Upper lobe of left lung (tissue), 4 donors: ENCODE measurements around the gene GALM.

Experiments
- POLR2A ChIP-seq, 4 donors: fragments of 450-650 bp; IDR thresholded peaks; one replicate each; pipeline ENCODE4 v1.5.1; 2016 to 2017; ENCODE audit warnings: antibody characterized with exemption in 4 of 4, mild to moderate bottlenecking in 2 of 4
- TF ChIP-seq, protein P1 (sequence below), 6 experiments: fragments of 450-650 bp in 4 of 6; fragments of 200-600 bp in 2 of 6; sonication (generic) in 2 of 6; IDR thresholded peaks; one replicate each; pipeline ENCODE4 v1.5.1; 2016 to 2019; ENCODE audit warnings: antibody characterized with exemption in 6 of 6

DNA sequence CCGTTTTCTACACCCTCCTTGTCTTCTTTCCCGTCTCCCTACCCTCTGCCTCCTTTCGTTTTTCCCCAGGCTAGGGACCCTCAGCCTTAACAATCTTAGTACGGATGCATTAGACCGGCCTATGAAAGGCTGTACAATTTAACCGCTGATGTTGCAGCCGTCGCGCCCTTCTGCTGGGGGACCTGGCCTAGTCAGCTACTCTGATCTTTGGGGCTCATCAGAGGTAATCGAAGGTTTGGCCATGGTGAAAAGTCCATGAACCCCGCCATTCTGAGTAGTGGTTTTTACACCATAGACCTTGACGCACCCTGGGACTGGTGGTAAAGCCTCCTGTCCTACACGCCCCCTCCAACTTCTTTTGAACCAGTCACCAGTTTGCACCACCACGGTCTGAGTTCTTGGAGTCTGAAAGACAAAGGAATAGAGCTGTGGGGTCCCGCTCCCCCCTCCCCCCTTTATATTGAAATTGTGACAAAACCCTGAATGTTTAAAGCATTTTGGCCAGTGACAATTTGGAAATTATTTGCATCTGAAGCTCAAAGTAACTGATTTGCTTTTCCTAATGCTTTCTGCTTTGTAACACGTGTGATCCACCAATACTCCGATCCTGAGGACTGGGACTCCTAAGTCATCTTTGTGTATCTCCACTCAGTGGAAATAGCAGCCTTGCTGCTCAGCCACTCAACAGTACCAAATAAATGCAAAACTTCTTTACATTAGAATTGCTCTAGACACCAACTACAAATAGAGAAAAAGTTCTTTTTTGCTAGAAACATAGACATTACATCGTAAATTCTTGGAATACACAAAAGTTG is 85.9 kb downstream of the GALM start:
- TF ChIP-seq, protein P1, sequence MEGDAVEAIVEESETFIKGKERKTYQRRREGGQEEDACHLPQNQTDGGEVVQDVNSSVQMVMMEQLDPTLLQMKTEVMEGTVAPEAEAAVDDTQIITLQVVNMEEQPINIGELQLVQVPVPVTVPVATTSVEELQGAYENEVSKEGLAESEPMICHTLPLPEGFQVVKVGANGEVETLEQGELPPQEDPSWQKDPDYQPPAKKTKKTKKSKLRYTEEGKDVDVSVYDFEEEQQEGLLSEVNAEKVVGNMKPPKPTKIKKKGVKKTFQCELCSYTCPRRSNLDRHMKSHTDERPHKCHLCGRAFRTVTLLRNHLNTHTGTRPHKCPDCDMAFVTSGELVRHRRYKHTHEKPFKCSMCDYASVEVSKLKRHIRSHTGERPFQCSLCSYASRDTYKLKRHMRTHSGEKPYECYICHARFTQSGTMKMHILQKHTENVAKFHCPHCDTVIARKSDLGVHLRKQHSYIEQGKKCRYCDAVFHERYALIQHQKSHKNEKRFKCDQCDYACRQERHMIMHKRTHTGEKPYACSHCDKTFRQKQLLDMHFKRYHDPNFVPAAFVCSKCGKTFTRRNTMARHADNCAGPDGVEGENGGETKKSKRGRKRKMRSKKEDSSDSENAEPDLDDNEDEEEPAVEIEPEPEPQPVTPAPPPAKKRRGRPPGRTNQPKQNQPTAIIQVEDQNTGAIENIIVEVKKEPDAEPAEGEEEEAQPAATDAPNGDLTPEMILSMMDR (IDR thresholded peaks at IDR 0.05) = no peak
- no peak for TF ChIP-seq POLR2A (IDR thresholded peaks at IDR 0.05)
